Astrocyte (in vitro differentiated cells and primary cell): ENCODE measurements around the gene ATP12A. TPM values are rescaled to one million over a fixed set of nuclear protein-coding genes. Genes with fewer than 3 reads are reported as not detected.
A peak's percentile ranks its signal among the peaks of the same experiment; 100 is the strongest.

Experiments
- DNase-seq: peaks from one replicate; pipeline ENCODE4 v3.0.0-alpha.2; 2010; ENCODE audit warnings: low read depth
- FAIRE-seq: peaks from 2 replicates; lab custom pipeline; 2011; peaks lifted over from hg19 to GRCh38; lab: Jason Lieb, UNC
- H2AFZ ChIP-seq: 2 replicates; pipeline ENCODE4 v1.6.0; 2012; ENCODE audit warnings: low read depth, low read length, inconsistent platforms
- H3K27ac ChIP-seq: 2 replicates; pipeline ENCODE4 v1.5.1; 2011; ENCODE audit warnings: low read depth, low read length, inconsistent platforms
- H3K27me3 ChIP-seq: 2 replicates; pipeline ENCODE4 v1.6.0; 2011; ENCODE audit warnings: low read length, inconsistent platforms; ENCODE audit not compliant: insufficient read depth
- H3K36me3 ChIP-seq: 2 replicates; pipeline ENCODE4 v1.5.1; 2011; ENCODE audit warnings: low read length, inconsistent platforms; ENCODE audit not compliant: insufficient read depth
- H3K4me1 ChIP-seq: 2 replicates; pipeline ENCODE4 v1.5.1; 2011; ENCODE audit warnings: low read length, inconsistent platforms; ENCODE audit not compliant: insufficient read depth
- H3K4me2 ChIP-seq: 2 replicates; pipeline ENCODE4 v1.6.0; 2012; ENCODE audit warnings: low read length, inconsistent platforms
- H3K4me3 ChIP-seq: 2 replicates; pipeline ENCODE4 v1.5.1; 2011; ENCODE audit warnings: low read depth, mild to moderate bottlenecking, low read length, inconsistent platforms; ENCODE audit not compliant: insufficient read depth
- H3K79me2 ChIP-seq: 2 replicates; pipeline ENCODE4 v1.6.0; 2012; ENCODE audit warnings: mild to moderate bottlenecking, low read length, inconsistent platforms; ENCODE audit not compliant: insufficient read depth
- H3K9ac ChIP-seq: 2 replicates; pipeline ENCODE4 v1.6.0; 2012; ENCODE audit warnings: mild to moderate bottlenecking, low read length, inconsistent platforms
- H3K9me3 ChIP-seq: 2 replicates; pipeline ENCODE4 v1.5.1; 2012; ENCODE audit warnings: low read depth, mild to moderate bottlenecking, low read length, inconsistent platforms; ENCODE audit not compliant: insufficient read depth
- H4K20me1 ChIP-seq: 2 replicates; pipeline ENCODE4 v1.6.0; 2012; ENCODE audit warnings: low read length, inconsistent platforms; ENCODE audit not compliant: insufficient read depth
- H3K27ac Mint-ChIP-seq: one replicate; pipeline ENCODE4 v1.8.0; 2021; ENCODE audit warnings: mild to moderate bottlenecking, mixed read lengths; ENCODE audit not compliant: unreplicated experiment
- H3K27me3 Mint-ChIP-seq: one replicate; pipeline ENCODE4 v1.8.0; 2021; ENCODE audit warnings: low read depth, mixed read lengths; ENCODE audit not compliant: unreplicated experiment
- H3K36me3 Mint-ChIP-seq: one replicate; pipeline ENCODE4 v1.8.0; 2021; ENCODE audit warnings: low read depth, mixed read lengths; ENCODE audit not compliant: unreplicated experiment
- H3K4me1 Mint-ChIP-seq: one replicate; pipeline ENCODE4 v1.8.0; 2021; ENCODE audit warnings: low read depth, mixed read lengths; ENCODE audit not compliant: unreplicated experiment
- H3K4me3 Mint-ChIP-seq: one replicate; pipeline ENCODE4 v1.8.0; 2021; ENCODE audit warnings: mild to moderate bottlenecking, moderate library complexity, mixed read lengths; ENCODE audit not compliant: unreplicated experiment
- H3K9me3 Mint-ChIP-seq: one replicate; pipeline ENCODE4 v1.8.0; 2021; ENCODE audit warnings: mild to moderate bottlenecking, mixed read lengths; ENCODE audit not compliant: unreplicated experiment
- EZH2 ChIP-seq: IDR thresholded peaks from 2 replicates; pipeline ENCODE4 v1.6.1; 2012; ENCODE audit warnings: mild to moderate bottlenecking, low read length, inconsistent platforms; ENCODE audit not compliant: insufficient read depth
- total RNA-seq: library from RNA; stranded (reverse); gene quantifications from 2 replicates; pipeline ENCODE4 v1.2.1, GENCODE V29; 2021
- TF ChIP-seq, protein P1 (sequence below): IDR thresholded peaks from 2 replicates; pipeline ENCODE4 v1.5.1; 2011; ENCODE audit warnings: low read depth, mild to moderate bottlenecking, inconsistent platforms, low read length, moderate library complexity; ENCODE audit not compliant: insufficient read depth

Gene ATP12A
- total RNA-seq, 1 donor from 2014 or later, result not detected

DNA sequence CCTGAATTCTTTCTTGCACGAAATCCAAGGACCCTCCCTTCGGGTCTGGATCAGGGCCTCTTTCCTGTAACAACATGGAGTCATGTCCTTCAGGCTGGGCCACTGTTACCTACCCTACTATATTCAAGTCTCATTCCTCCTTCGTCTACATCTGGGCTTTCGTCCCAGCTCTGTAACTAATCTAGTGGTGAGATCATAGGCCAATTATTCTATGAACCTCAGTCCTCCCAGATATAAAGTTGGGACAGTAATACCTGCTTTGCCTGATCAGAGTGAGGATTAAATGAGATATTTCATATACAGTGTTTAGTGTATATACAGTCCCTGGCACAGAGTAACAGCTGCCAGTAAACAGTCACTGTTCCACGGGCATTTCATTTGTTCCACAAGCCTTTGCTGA lies 48.3 kb upstream of the ATP12A start:
- Histone ChIP-seq H2AFZ (no peak overlapping the region), H3K36me3 (no peaks in the 10 kb centered on the region), H3K27ac (no peak overlapping the region), H3K4me3 (no peak overlapping the region), H3K4me2 (no peak overlapping the region), H3K79me2 (no peaks in the 10 kb centered on the region), H3K9ac (no peak overlapping the region), H3K4me1 (peaks cover 4% of the 10 kb centered on the region), H3K9me3 (no peaks in the 10 kb centered on the region), H3K27me3 (no peaks in the 10 kb centered on the region), H4K20me1 (no peaks in the 10 kb centered on the region)
- H3K4me3 Mint-ChIP-seq, result no peak overlapping the region
- peaks cover 20% of the 10 kb centered on the region for H3K4me1 Mint-ChIP-seq
- peak overlapping the region; percentile 26 for H3K27ac Mint-ChIP-seq
- no peaks in the 10 kb centered on the region for H3K36me3 Mint-ChIP-seq
- peak; percentile 36 for DNase-seq
- peaks cover 2% of the 10 kb centered on the region for H3K9me3 Mint-ChIP-seq
- no peak for FAIRE-seq
- no peaks in the 10 kb centered on the region for H3K27me3 Mint-ChIP-seq
- no peak for TF ChIP-seq EZH2
- TF ChIP-seq, protein P1, sequence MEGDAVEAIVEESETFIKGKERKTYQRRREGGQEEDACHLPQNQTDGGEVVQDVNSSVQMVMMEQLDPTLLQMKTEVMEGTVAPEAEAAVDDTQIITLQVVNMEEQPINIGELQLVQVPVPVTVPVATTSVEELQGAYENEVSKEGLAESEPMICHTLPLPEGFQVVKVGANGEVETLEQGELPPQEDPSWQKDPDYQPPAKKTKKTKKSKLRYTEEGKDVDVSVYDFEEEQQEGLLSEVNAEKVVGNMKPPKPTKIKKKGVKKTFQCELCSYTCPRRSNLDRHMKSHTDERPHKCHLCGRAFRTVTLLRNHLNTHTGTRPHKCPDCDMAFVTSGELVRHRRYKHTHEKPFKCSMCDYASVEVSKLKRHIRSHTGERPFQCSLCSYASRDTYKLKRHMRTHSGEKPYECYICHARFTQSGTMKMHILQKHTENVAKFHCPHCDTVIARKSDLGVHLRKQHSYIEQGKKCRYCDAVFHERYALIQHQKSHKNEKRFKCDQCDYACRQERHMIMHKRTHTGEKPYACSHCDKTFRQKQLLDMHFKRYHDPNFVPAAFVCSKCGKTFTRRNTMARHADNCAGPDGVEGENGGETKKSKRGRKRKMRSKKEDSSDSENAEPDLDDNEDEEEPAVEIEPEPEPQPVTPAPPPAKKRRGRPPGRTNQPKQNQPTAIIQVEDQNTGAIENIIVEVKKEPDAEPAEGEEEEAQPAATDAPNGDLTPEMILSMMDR, result no peak

DNA sequence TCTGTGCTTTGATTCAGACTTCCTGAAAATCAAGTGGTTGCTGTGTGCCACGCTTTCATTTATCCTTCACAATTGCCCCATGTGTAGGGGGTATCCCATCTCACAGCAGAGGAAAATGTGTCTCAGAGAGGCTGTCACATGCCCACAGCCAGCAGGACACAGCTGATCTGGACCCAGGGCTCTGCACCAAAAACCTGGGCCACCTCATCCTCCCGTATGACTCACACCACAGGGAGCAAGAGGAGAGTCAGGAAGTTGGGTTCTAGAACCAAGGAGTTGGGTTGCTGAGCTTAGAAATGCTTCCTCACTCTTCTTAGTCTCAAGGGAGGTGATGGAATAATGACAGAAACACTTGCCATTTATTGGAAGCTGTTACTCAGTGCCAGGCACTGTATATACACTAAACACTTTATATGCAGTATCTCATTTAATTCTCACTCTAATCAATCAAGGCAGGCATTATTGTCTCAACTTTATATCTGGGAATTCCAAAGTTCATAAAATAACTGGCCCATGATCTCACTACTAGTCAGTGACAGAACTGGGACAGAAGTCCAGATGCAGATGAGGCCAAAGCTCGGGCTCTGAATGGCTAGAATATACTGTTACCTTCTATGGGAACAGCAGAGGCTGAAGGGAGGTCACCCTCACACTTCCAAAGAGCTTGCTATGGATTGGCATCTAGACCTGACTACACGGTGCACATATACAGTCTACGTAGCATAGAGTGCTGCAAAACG lies 47.7 kb upstream of the ATP12A start:
- Histone ChIP-seq H3K9me3 (no peaks in the 10 kb centered on the region), H3K79me2 (no peaks in the 10 kb centered on the region), H3K4me3 (no peak overlapping the region), H3K36me3 (no peaks in the 10 kb centered on the region), H3K4me1 (peaks cover 4% of the 10 kb centered on the region), H2AFZ (no peak overlapping the region), H3K4me2 (no peak overlapping the region), H3K9ac (no peak overlapping the region), H3K27me3 (no peaks in the 10 kb centered on the region), H3K27ac (no peak overlapping the region), H4K20me1 (no peaks in the 10 kb centered on the region)
- Mint-ChIP-seq H3K27ac (no peak overlapping the region), H3K9me3 (peaks cover 2% of the 10 kb centered on the region), H3K4me1 (peaks cover 20% of the 10 kb centered on the region), H3K27me3 (no peaks in the 10 kb centered on the region), H3K4me3 (no peak overlapping the region), H3K36me3 (no peaks in the 10 kb centered on the region)
- TF ChIP-seq EZH2, result no peak
- TF ChIP-seq, protein P1, result no peak
- DNase-seq (peak; percentile 8), FAIRE-seq (no peak)

DNA sequence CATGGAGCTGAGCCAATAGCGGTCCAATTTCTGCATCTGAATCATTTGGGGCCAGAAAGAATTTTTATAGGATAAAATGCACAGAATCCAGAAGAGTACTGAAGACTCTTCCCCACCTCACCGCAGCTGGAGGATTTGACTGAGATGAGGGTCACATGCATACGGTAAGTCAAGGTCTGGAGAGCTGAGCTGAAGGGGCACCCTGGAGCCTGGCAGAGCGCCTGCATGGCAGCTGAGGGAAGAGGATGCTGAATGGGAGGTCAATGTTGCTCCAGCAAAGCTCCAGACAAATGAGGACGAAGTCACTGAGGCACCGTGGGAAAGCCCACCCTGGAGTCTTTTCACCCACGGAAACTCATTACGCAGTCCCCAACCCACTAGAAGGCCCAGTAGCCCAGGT lies 43.4 kb upstream of the ATP12A start:
- TF ChIP-seq EZH2, result no peak
- TF ChIP-seq, protein P1, result no peak
- no peak overlapping the region for H3K27ac ChIP-seq
- H3K27me3 ChIP-seq, result no peaks in the 10 kb centered on the region
- Mint-ChIP-seq H3K27me3 (no peaks in the 10 kb centered on the region), H3K9me3 (no peaks in the 10 kb centered on the region), H3K36me3 (no peaks in the 10 kb centered on the region), H3K27ac (no peak overlapping the region), H3K4me3 (no peak overlapping the region), H3K4me1 (peaks cover 4% of the 10 kb centered on the region)
- FAIRE-seq, result no peak
- no peaks in the 10 kb centered on the region for H4K20me1 ChIP-seq
- H3K4me2 ChIP-seq, result no peak overlapping the region
- no peak overlapping the region for H2AFZ ChIP-seq
- no peak for DNase-seq
- H3K36me3 ChIP-seq, result no peaks in the 10 kb centered on the region
- no peak overlapping the region for H3K4me3 ChIP-seq
- no peaks in the 10 kb centered on the region for H3K4me1 ChIP-seq
- H3K9me3 ChIP-seq, result no peaks in the 10 kb centered on the region
- H3K9ac ChIP-seq, result no peak overlapping the region
- no peaks in the 10 kb centered on the region for H3K79me2 ChIP-seq
